HCT116 (cell line): ENCODE data around the gene TASL. TPM values are rescaled to one million over a fixed set of nuclear protein-coding genes. Genes with fewer than 3 reads are reported as not detected.

Experiments
- ATAC-seq: fragments of 200-7000 bp; cut with Tn5 transposase; 2 replicates; pipeline ENCODE4 v1.9.1; 2020; ENCODE audit warnings: mild to moderate bottlenecking, moderate library complexity
- BruUV-seq: library from RNA; stranded (reverse); fragments of 400-500 nt; replicated peaks from 2 replicates; lab custom pipeline; 2021; lab: Mats Ljungman, UMichigan
- CTCF ChIA-PET: fragments of 300-600 bp; sonication (Branson Sonifier 250); formaldehyde crosslinking; loops from one replicate; lab custom pipeline; 2021; ENCODE audit warnings: antibody characterized with exemption; lab: Charles Lee
- POLR2A ChIA-PET: fragments of 300-600, 350-600 bp; sonication (Branson Sonifier 250); formaldehyde crosslinking; loops from one replicate; lab custom pipeline; 2021; ENCODE audit warnings: antibody characterized with exemption; lab: Charles Lee
- RAD21 ChIA-PET, 2 experiments: fragments of 300-600 bp; sonication (Branson Sonifier 250); formaldehyde crosslinking; loops; one replicate each; lab custom pipeline; 2023; ENCODE audit warnings: low total read pairs in 2 of 2; ENCODE audit not compliant: uncharacterized antibody in 2 of 2, unreplicated experiment in 2 of 2, low non-redundant PET in 1 of 2; lab: Charles Lee
- DNase-seq: peaks from one replicate; pipeline ENCODE4 v3.0.0-alpha.2; 2010; ENCODE audit warnings: low read depth, low spot score
- H2AFZ ChIP-seq: fragments of 200-600 bp; shearing (Covaris generic), sonication (generic); 2 replicates; pipeline ENCODE4 v1.6.1; 2017; ENCODE audit warnings: low read depth, mixed run types, mixed read lengths, antibody characterized with exemption, low read length; ENCODE audit not compliant: poor library complexity, severe bottlenecking
- H3K27ac ChIP-seq: 2 replicates; pipeline ENCODE4 v1.5.1; 2012; ENCODE audit warnings: low read depth, low read length
- H3K27me3 ChIP-seq: fragments of 200-600 bp; sonication (generic); 2 replicates; pipeline ENCODE4 v1.6.1; 2016; ENCODE audit warnings: mixed run types, low read length, mixed read lengths; ENCODE audit not compliant: insufficient read depth
- H3K36me3 ChIP-seq, 2 experiments: fragments of 200-500 bp in 1 of 2; fragments of 200-600 bp in 1 of 2; sonication (Bioruptor generic) in 1 of 2; sonication (generic) in 1 of 2; 2 replicates each; pipeline versions ENCODE4 v1.5.1 to v1.6.1; 2014 to 2016; ENCODE audit warnings: low read length in 2 of 2, inconsistent platforms in 1 of 2, mixed read lengths in 1 of 2, mixed run types in 1 of 2; ENCODE audit not compliant: insufficient read depth in 2 of 2, control insufficient read depth in 1 of 2
- H3K4me1 ChIP-seq, 2 experiments: fragments of 200-600 bp in 1 of 2; sonication (generic) in 1 of 2; 2 replicates each; pipeline versions ENCODE4 v1.5.1 to v1.6.1; 2012 to 2017; ENCODE audit warnings: low read length in 2 of 2, inconsistent platforms in 1 of 2, mild to moderate bottlenecking in 1 of 2, mixed read lengths in 1 of 2, mixed run types in 1 of 2, moderate library complexity in 1 of 2; ENCODE audit not compliant: insufficient read depth in 2 of 2, control insufficient read depth in 1 of 2
- H3K4me2 ChIP-seq: fragments of 200-600 bp; sonication (generic); 2 replicates; pipeline ENCODE4 v1.6.1; 2017; ENCODE audit warnings: mixed run types, low read length, mixed read lengths
- H3K4me3 ChIP-seq, 2 experiments: fragments of 200-600 bp in 1 of 2; sonication (generic) in 1 of 2; replicated peaks in 1 of 2; 2 replicates each; pipeline ENCODE4 v1.5.1; 2011 to 2016; ENCODE audit warnings: low read length in 2 of 2, control low read depth in 1 of 2, low read depth in 1 of 2, mild to moderate bottlenecking in 1 of 2, mixed read lengths in 1 of 2, mixed run types in 1 of 2
- H3K79me2 ChIP-seq: fragments of 200-600 bp; sonication (generic); 2 replicates; pipeline ENCODE4 v1.6.1; 2017; ENCODE audit warnings: mild to moderate bottlenecking, mixed run types, low read length, moderate library complexity, mixed read lengths; ENCODE audit not compliant: insufficient read depth
- H3K9ac ChIP-seq: fragments of 200-600 bp; sonication (generic); 2 replicates; pipeline ENCODE4 v1.6.1; 2016; ENCODE audit warnings: low read length, mixed read lengths
- H3K9me2 ChIP-seq: fragments of 200-600 bp; sonication (generic), shearing (Covaris generic); 2 replicates; pipeline ENCODE4 v1.6.1; 2017; ENCODE audit warnings: mixed run types, mild to moderate bottlenecking, moderate library complexity; ENCODE audit not compliant: insufficient read depth
- H3K9me3 ChIP-seq, 2 experiments: fragments of 200-500 bp in 1 of 2; fragments of 200-600 bp in 1 of 2; sonication (Bioruptor generic) in 1 of 2; sonication (generic) in 1 of 2; 2 replicates each; pipeline ENCODE4 v1.6.1; 2014 to 2017; ENCODE audit warnings: low read length in 2 of 2, mixed read lengths in 2 of 2, inconsistent platforms in 1 of 2, low read depth in 1 of 2, mild to moderate bottlenecking in 1 of 2, mixed run types in 1 of 2, moderate library complexity in 1 of 2; ENCODE audit not compliant: control insufficient read depth in 1 of 2, insufficient read depth in 1 of 2
- H4K20me1 ChIP-seq: fragments of 200-600 bp; sonication (generic), shearing (Covaris generic); 2 replicates; pipeline ENCODE4 v1.6.1; 2017; ENCODE audit warnings: mixed run types, mild to moderate bottlenecking, moderate library complexity; ENCODE audit not compliant: insufficient read depth
- CEBPB ChIP-seq: IDR thresholded peaks from 2 replicates; pipeline ENCODE4 v1.6.1; 2012; ENCODE audit warnings: low read depth
- EGR1 ChIP-seq: IDR thresholded peaks from 2 replicates; pipeline ENCODE4 v1.6.1; 2012; ENCODE audit warnings: low read depth
- EZH2 ChIP-seq: fragments of 200-600 bp; sonication (generic); IDR thresholded peaks from 2 replicates; pipeline ENCODE4 v1.6.1; 2017; ENCODE audit warnings: antibody characterized with exemption, mixed run types
- JUND ChIP-seq: IDR thresholded peaks from 2 replicates; pipeline ENCODE4 v1.6.1; 2012
- POLR2A ChIP-seq: IDR thresholded peaks from 2 replicates; pipeline ENCODE4 v1.7.0; 2011; ENCODE audit warnings: borderline replicate concordance; ENCODE audit not compliant: insufficient read depth, insufficient read length; ENCODE audit errors: extremely low read depth
- POLR2AphosphoS5 ChIP-seq: IDR thresholded peaks from 2 replicates; pipeline ENCODE4 v1.6.1; 2011; ENCODE audit warnings: mild to moderate bottlenecking, low read depth, low read length, moderate library complexity
- RAD21 ChIP-seq: IDR thresholded peaks from 2 replicates; pipeline ENCODE4 v1.6.1; 2012; ENCODE audit warnings: low read depth, mild to moderate bottlenecking
- SIN3A ChIP-seq: IDR thresholded peaks from 2 replicates; pipeline ENCODE4 v1.6.1; 2012; ENCODE audit warnings: low read depth
- SP1 ChIP-seq: IDR thresholded peaks from 2 replicates; pipeline ENCODE4 v1.6.1; 2012; ENCODE audit warnings: low read depth
- TCF7L2 ChIP-seq: IDR thresholded peaks from 2 replicates; pipeline ENCODE4 v1.7.0; 2011; ENCODE audit warnings: borderline replicate concordance, inconsistent platforms; ENCODE audit not compliant: insufficient read depth, insufficient read length; ENCODE audit errors: extremely low read depth
- YY1 ChIP-seq: IDR thresholded peaks from 2 replicates; pipeline ENCODE4 v1.6.1; 2011; ENCODE audit warnings: low read length, low read depth, moderate library complexity, mild to moderate bottlenecking; ENCODE audit not compliant: insufficient replicate concordance; ENCODE audit errors: extremely low read depth
- ZNF274 ChIP-seq: fragments of 200-500 bp; sonication (Bioruptor generic); IDR thresholded peaks from 2 replicates; pipeline ENCODE4 v1.6.1; 2014; ENCODE audit warnings: mild to moderate bottlenecking, low read depth, low read length, inconsistent platforms
- intact Hi-C: fragments of 100-400 bp; cut with micrococcal nuclease; formaldehyde crosslinking; loops from 2 replicates; pipeline ENCODE4 v1.10.0; 2022
- total RNA-seq: library from RNA; stranded (reverse); gene quantifications from one replicate; pipeline ENCODE4 v1.2.1, GENCODE V29; 2021; ENCODE audit not compliant: unreplicated experiment
- TF ChIP-seq, protein P1 (sequence below): IDR thresholded peaks from 2 replicates; pipeline ENCODE4 v1.6.1; 2012
- TF ChIP-seq, protein P2 (sequence below): IDR thresholded peaks from 2 replicates; pipeline ENCODE4 v1.6.1; 2012
- TF ChIP-seq, protein P3 (sequence below): IDR thresholded peaks from 2 replicates; pipeline ENCODE4 v1.6.1; 2011; ENCODE audit warnings: mild to moderate bottlenecking, low read length, moderate library complexity; ENCODE audit not compliant: insufficient replicate concordance; ENCODE audit errors: extremely low read depth
- TF ChIP-seq, protein P4 (sequence below), 3 experiments: fragments of 200-600 bp in 1 of 3; sonication (generic) in 1 of 3; IDR thresholded peaks in 2 of 3; conservative IDR thresholded peaks in 1 of 3; 2 replicates each; pipeline ENCODE4 v1.5.1; 2012 to 2017; ENCODE audit warnings: low read depth in 2 of 3, low read length in 2 of 3, antibody characterized with exemption in 1 of 3, borderline replicate concordance in 1 of 3, control low read depth in 1 of 3, mild to moderate bottlenecking in 1 of 3, mixed read lengths in 1 of 3, mixed run types in 1 of 3, moderate library complexity in 1 of 3; ENCODE audit not compliant: insufficient read depth in 1 of 3
- TF ChIP-seq, protein P5 (sequence below): IDR thresholded peaks from 2 replicates; pipeline ENCODE4 v1.6.1; 2012; ENCODE audit warnings: low read depth

The TASL gene
- total RNA-seq, 1 experiment from 2014 or later: not detected

DNA sequence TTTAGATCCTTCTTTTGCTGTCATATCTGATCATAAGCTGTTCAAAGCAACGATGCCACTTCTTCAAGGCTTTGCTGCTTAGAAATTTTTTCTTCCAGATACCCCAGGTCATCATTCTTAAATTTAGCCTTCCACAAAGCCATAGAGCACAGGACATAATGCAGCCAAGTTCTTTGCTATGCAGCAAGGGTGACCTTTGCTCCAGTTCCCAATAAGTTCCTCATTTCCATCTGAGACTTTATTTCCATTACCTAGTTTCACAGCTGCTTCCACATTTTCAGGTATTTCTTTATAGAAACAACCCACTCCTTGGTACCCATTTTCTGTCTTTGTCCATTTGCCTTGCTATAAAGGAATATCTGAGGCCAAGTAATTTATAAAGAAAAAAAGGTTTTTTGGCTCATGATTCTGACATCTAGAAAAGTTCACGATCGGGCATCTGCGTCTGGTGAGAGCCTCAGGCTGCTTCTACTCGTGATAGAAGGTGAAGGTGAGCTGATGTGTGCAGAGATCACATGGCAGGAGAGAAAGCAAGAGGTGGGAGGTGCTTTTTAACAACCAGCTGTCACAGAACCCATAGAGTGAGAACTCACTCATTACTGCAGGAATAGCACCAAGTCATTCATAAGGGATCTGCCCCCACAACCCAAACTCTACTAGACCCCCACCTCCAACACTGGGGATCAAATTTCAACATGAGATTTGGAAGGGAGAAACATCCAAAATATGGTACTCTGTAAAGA, 11.8 kb upstream of the TASL start (continued):
- TF ChIP-seq POLR2AphosphoS5 (no peak), ZNF274 (no peak)

DNA sequence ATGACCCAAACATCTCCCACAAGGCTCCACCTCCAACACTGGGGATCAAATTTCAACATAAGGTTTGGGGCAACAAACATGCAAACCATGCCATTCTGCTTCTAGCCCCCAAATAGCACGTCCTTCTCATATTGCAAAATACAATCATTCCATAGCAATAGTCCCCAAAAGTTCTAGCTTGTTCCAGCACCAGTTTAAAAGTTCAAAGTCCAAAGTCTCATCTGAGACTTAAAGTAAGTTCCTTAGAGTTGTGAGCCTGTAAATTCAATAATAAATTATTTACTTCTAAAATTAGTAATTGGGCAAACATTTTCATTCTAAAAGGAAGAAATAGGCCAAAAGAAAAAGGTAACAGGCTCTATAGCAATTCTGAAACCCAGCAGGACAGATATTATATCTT, 8.9 kb upstream of the TASL start:
- Histone ChIP-seq H3K4me1 (no peaks in the 10 kb centered on the region), H3K27me3 (no peaks in the 10 kb centered on the region), H3K9me3 (no peaks in the 10 kb centered on the region), H3K27ac (no peak overlapping the region), H3K4me3 (no peak overlapping the region), H4K20me1 (no peaks in the 10 kb centered on the region), H3K36me3 (no peaks in the 10 kb centered on the region), H3K9ac (no peak overlapping the region), H3K4me2 (no peak overlapping the region), H3K9me2 (no peaks in the 10 kb centered on the region), H3K79me2 (no peaks in the 10 kb centered on the region), H2AFZ (no peak overlapping the region)
- BruUV-seq: no TSS peak
- ChIA-PET CTCF (no interaction called here), RAD21 (no interaction called here), POLR2A (no interaction called here)
- no peak for DNase-seq
- intact Hi-C loops: no loop called here
- ATAC-seq: no peak
- TF ChIP-seq YY1 (no peak), TCF7L2 (no peak), RAD21 (no peak), CEBPB (no peak), POLR2AphosphoS5 (no peak), EGR1 (no peak), SIN3A (no peak), EZH2 (no peak), ZNF274 (no peak), SP1 (no peak), JUND (no peak), POLR2A (no peak)
- TF ChIP-seq, protein P1, sequence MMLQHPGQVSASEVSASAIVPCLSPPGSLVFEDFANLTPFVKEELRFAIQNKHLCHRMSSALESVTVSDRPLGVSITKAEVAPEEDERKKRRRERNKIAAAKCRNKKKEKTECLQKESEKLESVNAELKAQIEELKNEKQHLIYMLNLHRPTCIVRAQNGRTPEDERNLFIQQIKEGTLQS: no peak
- TF ChIP-seq, protein P2, sequence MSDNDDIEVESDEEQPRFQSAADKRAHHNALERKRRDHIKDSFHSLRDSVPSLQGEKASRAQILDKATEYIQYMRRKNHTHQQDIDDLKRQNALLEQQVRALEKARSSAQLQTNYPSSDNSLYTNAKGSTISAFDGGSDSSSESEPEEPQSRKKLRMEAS: no peak
- TF ChIP-seq, protein P3, sequence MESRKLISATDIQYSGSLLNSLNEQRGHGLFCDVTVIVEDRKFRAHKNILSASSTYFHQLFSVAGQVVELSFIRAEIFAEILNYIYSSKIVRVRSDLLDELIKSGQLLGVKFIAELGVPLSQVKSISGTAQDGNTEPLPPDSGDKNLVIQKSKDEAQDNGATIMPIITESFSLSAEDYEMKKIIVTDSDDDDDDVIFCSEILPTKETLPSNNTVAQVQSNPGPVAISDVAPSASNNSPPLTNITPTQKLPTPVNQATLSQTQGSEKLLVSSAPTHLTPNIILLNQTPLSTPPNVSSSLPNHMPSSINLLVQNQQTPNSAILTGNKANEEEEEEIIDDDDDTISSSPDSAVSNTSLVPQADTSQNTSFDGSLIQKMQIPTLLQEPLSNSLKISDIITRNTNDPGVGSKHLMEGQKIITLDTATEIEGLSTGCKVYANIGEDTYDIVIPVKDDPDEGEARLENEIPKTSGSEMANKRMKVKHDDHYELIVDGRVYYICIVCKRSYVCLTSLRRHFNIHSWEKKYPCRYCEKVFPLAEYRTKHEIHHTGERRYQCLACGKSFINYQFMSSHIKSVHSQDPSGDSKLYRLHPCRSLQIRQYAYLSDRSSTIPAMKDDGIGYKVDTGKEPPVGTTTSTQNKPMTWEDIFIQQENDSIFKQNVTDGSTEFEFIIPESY: no peak
- TF ChIP-seq, protein P4, sequence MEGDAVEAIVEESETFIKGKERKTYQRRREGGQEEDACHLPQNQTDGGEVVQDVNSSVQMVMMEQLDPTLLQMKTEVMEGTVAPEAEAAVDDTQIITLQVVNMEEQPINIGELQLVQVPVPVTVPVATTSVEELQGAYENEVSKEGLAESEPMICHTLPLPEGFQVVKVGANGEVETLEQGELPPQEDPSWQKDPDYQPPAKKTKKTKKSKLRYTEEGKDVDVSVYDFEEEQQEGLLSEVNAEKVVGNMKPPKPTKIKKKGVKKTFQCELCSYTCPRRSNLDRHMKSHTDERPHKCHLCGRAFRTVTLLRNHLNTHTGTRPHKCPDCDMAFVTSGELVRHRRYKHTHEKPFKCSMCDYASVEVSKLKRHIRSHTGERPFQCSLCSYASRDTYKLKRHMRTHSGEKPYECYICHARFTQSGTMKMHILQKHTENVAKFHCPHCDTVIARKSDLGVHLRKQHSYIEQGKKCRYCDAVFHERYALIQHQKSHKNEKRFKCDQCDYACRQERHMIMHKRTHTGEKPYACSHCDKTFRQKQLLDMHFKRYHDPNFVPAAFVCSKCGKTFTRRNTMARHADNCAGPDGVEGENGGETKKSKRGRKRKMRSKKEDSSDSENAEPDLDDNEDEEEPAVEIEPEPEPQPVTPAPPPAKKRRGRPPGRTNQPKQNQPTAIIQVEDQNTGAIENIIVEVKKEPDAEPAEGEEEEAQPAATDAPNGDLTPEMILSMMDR (IDR thresholded peaks at IDR 0.05 in 2 of 3, conservative IDR thresholded peaks at IDR 0.05 in 1 of 3; ENCODE audit: borderline replicate concordance in 1 of 3, insufficient read depth in 1 of 3, low read depth in 2 of 3, low read length in 2 of 3): no peak
- TF ChIP-seq, protein P5, sequence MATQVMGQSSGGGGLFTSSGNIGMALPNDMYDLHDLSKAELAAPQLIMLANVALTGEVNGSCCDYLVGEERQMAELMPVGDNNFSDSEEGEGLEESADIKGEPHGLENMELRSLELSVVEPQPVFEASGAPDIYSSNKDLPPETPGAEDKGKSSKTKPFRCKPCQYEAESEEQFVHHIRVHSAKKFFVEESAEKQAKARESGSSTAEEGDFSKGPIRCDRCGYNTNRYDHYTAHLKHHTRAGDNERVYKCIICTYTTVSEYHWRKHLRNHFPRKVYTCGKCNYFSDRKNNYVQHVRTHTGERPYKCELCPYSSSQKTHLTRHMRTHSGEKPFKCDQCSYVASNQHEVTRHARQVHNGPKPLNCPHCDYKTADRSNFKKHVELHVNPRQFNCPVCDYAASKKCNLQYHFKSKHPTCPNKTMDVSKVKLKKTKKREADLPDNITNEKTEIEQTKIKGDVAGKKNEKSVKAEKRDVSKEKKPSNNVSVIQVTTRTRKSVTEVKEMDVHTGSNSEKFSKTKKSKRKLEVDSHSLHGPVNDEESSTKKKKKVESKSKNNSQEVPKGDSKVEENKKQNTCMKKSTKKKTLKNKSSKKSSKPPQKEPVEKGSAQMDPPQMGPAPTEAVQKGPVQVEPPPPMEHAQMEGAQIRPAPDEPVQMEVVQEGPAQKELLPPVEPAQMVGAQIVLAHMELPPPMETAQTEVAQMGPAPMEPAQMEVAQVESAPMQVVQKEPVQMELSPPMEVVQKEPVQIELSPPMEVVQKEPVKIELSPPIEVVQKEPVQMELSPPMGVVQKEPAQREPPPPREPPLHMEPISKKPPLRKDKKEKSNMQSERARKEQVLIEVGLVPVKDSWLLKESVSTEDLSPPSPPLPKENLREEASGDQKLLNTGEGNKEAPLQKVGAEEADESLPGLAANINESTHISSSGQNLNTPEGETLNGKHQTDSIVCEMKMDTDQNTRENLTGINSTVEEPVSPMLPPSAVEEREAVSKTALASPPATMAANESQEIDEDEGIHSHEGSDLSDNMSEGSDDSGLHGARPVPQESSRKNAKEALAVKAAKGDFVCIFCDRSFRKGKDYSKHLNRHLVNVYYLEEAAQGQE: no peak
